ENCODE measurements around the gene SLC22A23.
"Not testable (repeated sequence)": the region's sequence is repeated elsewhere in the genome, so short reads cannot be mapped to it uniquely, and the experiment has no call there.

Gene SLC22A23

GRCh38 chr6:3384241-3385143 lies 72.4 kb downstream of the SLC22A23 start:
- no peak for DNase-seq (ENCODE audit: low read depth)

- DNase-seq (ENCODE audit: low read depth): no peak
Measured at GRCh38 chr6:3383525-3383924, 73.3 kb downstream of the SLC22A23 start.

GRCh38 chr6:3382326-3383279 lies 74.2 kb downstream of the SLC22A23 start:
- DNase-seq (ENCODE audit: low read depth): no peak

GRCh38 chr6:3381233-3381921 lies 75.5 kb downstream of the SLC22A23 start:
- no peak for DNase-seq (ENCODE audit: low read depth)

GRCh38 chr6:3380344-3381232 lies 76.3 kb downstream of the SLC22A23 start:
- DNase-seq (ENCODE audit: low read depth): no peak

GRCh38 chr6:3379482-3380060 lies 77.3 kb downstream of the SLC22A23 start:
- DNase-seq (ENCODE audit: low read depth): no peak

GRCh38 chr6:3378808-3379207 lies 78.0 kb downstream of the SLC22A23 start:
- DNase-seq (ENCODE audit: low read depth): not testable (repeated sequence)

GRCh38 chr6:3378398-3378782 lies 78.5 kb downstream of the SLC22A23 start:
- DNase-seq (ENCODE audit: low read depth): not testable (repeated sequence)

DNA sequence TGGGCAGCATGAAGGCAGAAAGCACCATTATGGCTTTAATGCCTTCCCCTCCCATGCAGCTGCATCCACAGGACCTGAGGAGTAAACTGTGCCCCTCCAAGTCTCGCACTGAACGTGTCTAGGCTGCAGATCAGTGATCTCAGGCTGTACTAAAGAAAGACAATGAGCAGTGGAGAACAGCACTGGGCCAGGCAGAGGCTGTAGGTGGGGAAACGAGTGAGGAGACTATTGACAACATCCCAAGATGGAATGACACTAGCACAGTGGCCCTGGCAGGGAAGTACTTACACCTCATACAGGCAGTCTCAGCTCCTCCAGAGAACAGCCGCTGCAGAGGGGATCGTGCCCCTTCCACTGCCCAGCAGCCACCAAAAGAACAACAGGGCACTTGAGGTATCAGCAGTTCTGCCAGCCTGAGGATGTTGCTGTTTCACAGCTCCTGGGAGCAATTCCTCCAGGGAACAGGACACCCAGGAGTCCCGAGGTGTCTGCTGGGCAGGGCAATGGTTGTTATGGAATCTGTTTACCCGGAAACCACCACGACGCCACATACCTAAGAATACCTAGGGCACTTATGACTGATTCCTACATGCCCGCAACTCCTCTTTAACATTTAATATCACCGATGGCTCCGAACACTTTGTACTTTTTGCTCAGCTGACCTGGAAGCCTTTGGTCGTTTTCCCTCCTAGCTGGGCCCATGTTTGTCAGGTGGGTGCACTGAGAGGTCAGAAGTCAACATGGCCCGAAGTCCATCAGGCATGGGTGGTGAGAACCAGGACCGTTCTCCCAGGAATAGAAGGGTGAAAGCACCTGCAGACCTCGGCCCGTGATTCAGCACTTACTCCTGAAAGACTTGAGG lies 79.1 kb downstream of the SLC22A23 start:
- DNase-seq (ENCODE audit: low read depth): no peak

DNA sequence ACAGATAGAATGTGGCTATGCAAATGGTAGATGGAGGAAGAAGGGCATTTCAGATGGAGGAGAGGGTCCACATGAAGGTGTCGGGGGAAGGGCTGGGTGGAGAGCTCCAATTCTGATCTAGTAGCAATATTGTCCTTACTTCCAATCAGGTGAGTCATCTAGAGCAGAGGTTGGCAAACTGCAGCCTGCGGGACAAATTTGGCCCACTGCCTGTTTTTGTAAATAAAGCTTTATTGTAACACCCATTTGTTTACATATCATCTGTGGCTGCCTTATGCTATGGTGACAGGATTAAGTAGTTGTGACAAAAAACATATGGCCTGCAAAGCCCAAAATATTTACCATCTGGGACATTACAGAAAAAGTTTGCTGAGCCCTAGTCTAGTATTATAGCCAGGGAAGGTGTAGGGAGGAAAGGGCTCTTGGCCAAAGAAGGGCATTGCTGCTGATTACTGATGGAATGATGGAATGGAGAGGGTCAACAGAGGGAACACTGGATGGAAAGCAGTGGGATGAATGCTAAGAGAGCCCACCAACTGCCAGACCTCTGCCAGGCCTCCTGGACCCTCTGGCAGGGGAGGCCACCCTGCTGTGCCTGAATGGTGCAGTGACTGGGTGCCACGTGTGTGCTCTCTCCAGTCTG lies 79.8 kb downstream of the SLC22A23 start:
- DNase-seq (ENCODE audit: low read depth): no peak

DNA sequence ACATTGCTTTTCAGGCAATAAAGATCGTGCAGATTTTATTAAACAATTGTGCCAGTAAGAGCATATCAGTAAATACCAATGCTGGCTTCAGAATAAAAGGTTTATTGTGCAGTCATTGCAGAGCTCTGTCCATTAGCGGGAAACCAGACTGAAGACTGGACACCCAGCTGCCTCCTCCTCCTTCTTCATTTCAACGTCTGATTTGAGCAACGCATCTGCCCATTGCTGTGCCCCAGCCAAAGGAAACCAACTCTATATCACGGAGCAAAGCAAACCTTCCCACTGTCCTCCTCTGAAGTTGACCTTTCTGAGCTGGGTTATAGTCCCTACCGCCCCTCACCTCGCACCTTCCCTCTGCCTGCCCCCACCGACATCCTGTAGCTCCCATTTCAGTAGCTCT lies 80.8 kb downstream of the SLC22A23 start:
- no peak for DNase-seq (ENCODE audit: low read depth)

- DNase-seq (ENCODE audit: low read depth): no peak
Measured at GRCh38 chr6:3373597-3374203, 83.2 kb downstream of the SLC22A23 start.

DNA sequence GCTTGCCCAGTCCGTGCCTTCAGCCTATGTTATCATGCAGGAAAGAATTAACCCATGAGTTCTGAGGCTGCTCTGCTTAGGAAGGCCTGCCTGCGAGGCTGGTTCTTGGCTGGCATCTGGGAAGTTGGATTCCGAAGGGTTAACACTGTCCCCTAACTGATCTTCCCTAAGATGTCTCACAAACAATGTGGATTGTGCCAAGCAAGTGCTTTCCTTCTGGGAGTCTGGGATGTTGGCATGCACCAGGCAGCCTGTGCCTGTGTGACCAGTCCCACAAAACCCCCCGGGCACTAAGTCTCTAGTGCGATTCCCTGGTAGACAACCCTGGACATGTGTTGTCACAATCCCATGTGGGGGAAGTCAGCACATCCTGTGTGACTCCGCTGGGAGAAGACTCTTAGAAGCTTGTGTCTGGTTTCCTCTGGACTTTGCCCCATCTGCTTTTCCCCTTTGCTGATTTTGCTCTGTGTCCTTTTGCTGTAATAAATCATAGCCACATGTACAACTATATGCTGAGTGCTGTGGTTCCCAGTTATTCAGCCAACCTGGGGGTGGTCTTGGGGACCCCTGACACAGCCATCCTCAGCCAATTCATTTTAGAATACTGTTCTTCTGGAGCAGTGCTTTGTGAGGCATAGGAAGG lies 83.8 kb downstream of the SLC22A23 start:
- DNase-seq (ENCODE audit: low read depth): no peak

GRCh38 chr6:3372184-3372846 lies 84.5 kb downstream of the SLC22A23 start:
- no peak for DNase-seq (ENCODE audit: low read depth)

DNA sequence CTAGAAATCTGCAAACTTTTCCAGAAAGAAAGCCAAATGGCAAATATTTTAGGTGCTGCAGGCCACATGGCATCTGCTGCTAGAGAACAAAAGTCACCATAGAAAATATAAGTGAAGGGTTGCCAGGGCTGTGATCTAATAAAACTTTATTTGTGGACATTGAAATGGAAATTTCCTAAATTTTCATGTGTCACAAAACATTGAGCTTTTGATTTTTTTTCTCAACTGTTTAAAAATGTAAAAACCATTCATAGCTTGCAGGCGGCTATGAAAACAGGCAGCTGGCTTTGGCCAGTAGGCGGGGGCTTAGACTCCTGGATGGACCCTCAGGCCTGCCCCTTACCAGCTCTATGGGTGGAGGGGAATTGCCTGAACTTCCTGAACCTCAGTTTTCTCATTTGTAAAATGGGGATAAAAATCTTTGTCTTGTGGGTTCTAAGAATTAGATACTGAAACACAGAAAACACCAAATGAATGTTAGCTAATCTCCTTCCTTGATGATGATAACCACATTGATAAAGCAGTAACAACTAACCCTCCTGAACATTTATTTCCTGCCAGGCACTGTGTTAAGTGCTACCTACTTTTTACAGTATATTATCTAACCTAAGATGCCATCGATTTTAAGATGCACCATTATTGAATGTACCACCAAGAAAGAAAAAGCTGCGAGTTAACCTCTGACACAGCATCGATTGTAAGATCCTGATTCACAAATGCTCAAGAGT lies 85.5 kb downstream of the SLC22A23 start:
- no peak for DNase-seq (ENCODE audit: low read depth)

DNA sequence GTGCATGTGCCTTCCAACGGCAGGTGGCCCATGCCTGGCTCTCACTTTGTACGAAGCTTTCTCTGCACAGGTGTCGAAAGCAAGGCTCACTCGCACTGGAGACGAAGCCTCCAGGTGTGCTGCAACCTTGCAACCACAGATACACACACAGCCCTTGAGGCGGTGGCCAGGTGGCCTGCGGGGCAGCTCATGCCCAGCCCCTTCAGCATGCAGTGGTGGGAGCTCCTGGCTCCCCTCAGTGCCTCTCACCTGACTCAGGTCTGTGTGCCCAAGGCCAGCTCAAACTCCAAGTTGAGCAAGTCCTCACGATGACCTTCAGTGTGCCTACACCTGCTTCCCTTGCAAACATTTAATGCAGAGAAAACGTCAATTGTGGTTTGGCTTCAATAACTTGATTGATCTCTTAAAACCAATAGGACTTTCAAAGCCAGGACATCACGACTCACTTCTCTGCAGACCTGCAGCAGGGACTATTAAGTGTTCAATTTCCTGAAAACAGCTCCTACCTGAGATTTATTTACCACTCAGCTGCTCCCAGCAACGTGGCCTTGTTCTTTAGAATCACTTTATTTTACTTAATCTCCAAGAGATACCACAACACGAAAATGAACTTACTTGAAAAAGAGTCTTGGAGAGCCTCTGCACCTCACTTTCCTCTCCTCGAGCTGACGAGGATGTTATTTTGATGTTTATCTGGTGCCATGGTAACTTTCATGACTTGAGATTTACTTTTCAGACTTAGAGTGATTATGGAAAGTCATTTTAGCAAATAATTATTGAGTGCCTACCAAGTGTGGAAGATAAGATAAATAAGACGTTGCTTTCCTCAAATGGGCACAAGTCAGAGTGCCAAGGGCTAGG lies 86.3 kb downstream of the SLC22A23 start:
- no peak for DNase-seq (ENCODE audit: low read depth)
